HepG2 (cell line): ENCODE measurements around the gene ZNF530. TPM values are rescaled to one million over a fixed set of nuclear protein-coding genes. Genes with fewer than 3 reads are reported as not detected.

Source experiments
- AGO2 ChIP-seq: fragments of 200-400 bp; formaldehyde crosslinking; optimal IDR thresholded peaks from 2 replicates; pipeline ENCODE3; 2017; ENCODE audit warnings: mild to moderate bottlenecking, low read depth, low read length, moderate library complexity
- ATM ChIP-seq: fragments of 450-650 bp; IDR thresholded peaks from 2 replicates; pipeline ENCODE4 v1.7.1; 2017; ENCODE audit warnings: mild to moderate bottlenecking, borderline replicate concordance
- BRD4 ChIP-seq: sonication (generic); formaldehyde crosslinking; IDR thresholded peaks from 2 replicates; pipeline ENCODE4 v1.4.0; 2020; ENCODE audit warnings: missing genetic modification reagents
- E2F2 ChIP-seq: sonication (generic); formaldehyde crosslinking; IDR thresholded peaks from 2 replicates; pipeline ENCODE4 v1.4.0; 2020; ENCODE audit warnings: missing genetic modification reagents, borderline replicate concordance
- ERF ChIP-seq: IDR thresholded peaks from 2 replicates; pipeline ENCODE4 v1.6.1; 2018; ENCODE audit warnings: missing biosample characterization, missing genetic modification reagents
- KLF16 ChIP-seq, 2 experiments: sonication (generic) in 1 of 2; formaldehyde crosslinking in 1 of 2; IDR thresholded peaks; 2 replicates each; pipeline versions ENCODE4 v1.6.1 to v1.8.0; 2016 to 2023; ENCODE audit warnings: missing genetic modification reagents in 2 of 2, missing compliant biosample characterization in 1 of 2
- MAFG ChIP-seq: sonication (generic); formaldehyde crosslinking; IDR thresholded peaks from 2 replicates; pipeline ENCODE4 v1.5.1; 2020; ENCODE audit warnings: mild to moderate bottlenecking, missing genetic modification reagents
- MBNL3 ChIP-seq: fragments of 250-450 bp; sonication (Bioruptor Pico); conservative IDR thresholded peaks from 2 replicates; pipeline ENCODE4 v1.8.0; 2022; ENCODE audit warnings: mild to moderate bottlenecking, inconsistent platforms
- NRL ChIP-seq: sonication (generic); formaldehyde crosslinking; IDR thresholded peaks from 2 replicates; pipeline ENCODE4 v1.5.0; 2020; ENCODE audit warnings: missing genetic modification reagents, mild to moderate bottlenecking, moderate library complexity, borderline replicate concordance
- SETDB1 ChIP-seq: sonication (generic); formaldehyde crosslinking; IDR thresholded peaks from 2 replicates; pipeline ENCODE4 v1.5.1; 2020; ENCODE audit warnings: missing genetic modification reagents, mild to moderate bottlenecking, borderline replicate concordance
- SRSF1 ChIP-seq: fragments of 200-400 bp; formaldehyde crosslinking; optimal IDR thresholded peaks from 2 replicates; pipeline ENCODE3; 2017; ENCODE audit warnings: mild to moderate bottlenecking, low read depth, low read length, moderate library complexity
- SRSF4 ChIP-seq: fragments of 200-400 bp; formaldehyde crosslinking; IDR thresholded peaks from one replicate; pipeline ENCODE4 v1.6.1; 2018; ENCODE audit warnings: mild to moderate bottlenecking, low read depth, low read length, moderate library complexity; ENCODE audit not compliant: poor library complexity, severe bottlenecking
- TBX3 ChIP-seq: fragments of 450-650 bp; IDR thresholded peaks from 2 replicates; pipeline ENCODE4 v1.6.1; 2017; ENCODE audit warnings: antibody characterized with exemption, mild to moderate bottlenecking, inconsistent platforms, borderline replicate concordance
- THAP8 ChIP-seq: sonication (generic); formaldehyde crosslinking; IDR thresholded peaks from 2 replicates; pipeline ENCODE4 v1.5.1; 2020; ENCODE audit warnings: missing genetic modification reagents, mild to moderate bottlenecking, borderline replicate concordance
- TRAFD1 ChIP-seq: sonication (generic); formaldehyde crosslinking; IDR thresholded peaks from 2 replicates; pipeline ENCODE4 v1.5.1; 2020; ENCODE audit warnings: missing genetic modification reagents, mild to moderate bottlenecking, borderline replicate concordance
- ZBTB1 ChIP-seq: sonication (generic); formaldehyde crosslinking; IDR thresholded peaks from 2 replicates; pipeline ENCODE4 v1.4.0; 2020; ENCODE audit warnings: missing genetic modification reagents, borderline replicate concordance
- ZFP90 ChIP-seq: sonication (generic); formaldehyde crosslinking; IDR thresholded peaks from 2 replicates; pipeline ENCODE4 v1.8.0; 2022; ENCODE audit warnings: missing genetic modification reagents, mild to moderate bottlenecking, inconsistent platforms, borderline replicate concordance
- ZNF33B ChIP-seq: sonication (generic); formaldehyde crosslinking; IDR thresholded peaks from 2 replicates; pipeline ENCODE4 v1.5.1; 2020; ENCODE audit warnings: mild to moderate bottlenecking, missing genetic modification reagents
- ZNF552 ChIP-seq: sonication (generic); formaldehyde crosslinking; IDR thresholded peaks from 2 replicates; pipeline ENCODE4 v1.9.0; 2022; ENCODE audit warnings: missing genetic modification reagents, mild to moderate bottlenecking, borderline replicate concordance
- ZNF569 ChIP-seq: sonication (generic); formaldehyde crosslinking; IDR thresholded peaks from 2 replicates; pipeline ENCODE4 v1.5.0; 2020; ENCODE audit warnings: mild to moderate bottlenecking, missing genetic modification reagents, moderate library complexity, borderline replicate concordance
- ZNF777 ChIP-seq: sonication (generic); formaldehyde crosslinking; IDR thresholded peaks from 2 replicates; pipeline ENCODE4 v1.4.0; 2020; ENCODE audit warnings: missing genetic modification reagents
- ZSCAN20 ChIP-seq: sonication (generic); formaldehyde crosslinking; IDR thresholded peaks from 2 replicates; pipeline ENCODE4 v1.4.0; 2020; ENCODE audit warnings: missing genetic modification reagents, mild to moderate bottlenecking, borderline replicate concordance
- polyA plus RNA-seq, 8 experiments: library from polyadenylated mRNA; depleted of rRNA in 3 of 8; stranded (reverse) in 7 of 8; unstranded in 1 of 8; fragments of >200 nt; fragmentation: Illumina TruSeq in 4 of 8; extraction: Trizol in 4 of 8; gene quantifications; 2 replicates each; pipeline versions ENCODE4 v1.2.1 to v1.2.3, GENCODE V29; 2011 to 2016; ENCODE audit warnings: low read depth in 4 of 8, missing spikeins in 1 of 8, mixed read lengths in 1 of 8; ENCODE audit not compliant: insufficient read depth in 1 of 8
- total RNA-seq, 5 experiments: library from RNA; depleted of rRNA; stranded (reverse); fragments of >200 nt; fragmentation: Illumina TruSeq; extraction: Trizol; gene quantifications; 2 replicates each; pipeline ENCODE4 v1.2.3, GENCODE V29; 2016; ENCODE audit warnings: low read depth in 1 of 5
- TF ChIP-seq, protein P1 (sequence below): sonication (generic); formaldehyde crosslinking; IDR thresholded peaks from 2 replicates; pipeline ENCODE4 v1.5.0; 2020; ENCODE audit warnings: mild to moderate bottlenecking, missing genetic modification reagents

Gene ZNF530
- total and polyA plus RNA-seq, 2 of the 13 experiments (the other 11 are each of a cell fraction or from before 2014, with no cell fraction given): 1.1 to 7.8 TPM

DNA sequence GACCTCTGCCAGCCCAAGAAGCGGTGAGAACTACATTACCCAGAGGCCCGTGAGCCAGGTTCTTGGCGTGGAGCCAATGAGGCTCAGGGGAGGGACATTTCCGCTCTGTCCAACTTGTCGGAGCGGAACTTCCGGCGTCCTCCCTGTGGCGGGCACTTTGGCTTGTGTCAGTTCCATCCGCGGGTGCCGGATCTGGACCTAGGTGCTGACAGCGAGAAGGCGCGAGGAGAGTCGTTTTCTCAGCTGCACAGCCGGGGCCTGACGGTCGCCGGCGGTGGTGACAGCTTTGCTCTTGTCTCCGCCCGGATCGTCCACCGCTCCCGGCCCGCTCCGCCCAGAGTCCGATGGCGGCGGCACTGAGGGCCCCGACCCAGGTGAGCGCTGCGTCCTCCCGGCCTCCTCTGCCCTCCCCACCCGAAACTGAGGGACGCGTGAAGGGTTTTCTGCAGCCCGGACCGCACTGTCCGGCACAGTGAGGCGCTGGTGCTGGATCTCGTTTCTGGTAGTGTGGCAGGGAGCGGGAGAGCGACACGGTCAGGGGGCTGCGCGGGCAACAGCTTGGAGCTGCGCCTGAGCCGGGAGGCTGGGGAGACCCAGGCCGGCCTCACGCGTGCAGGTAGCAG is at the start of gene ZNF530 (continued):
- TF ChIP-seq E2F2 (no peak), ZFP90 (CRISPR knock-in tag) (no peak), SRSF4 (no peak), ZNF33B (CRISPR knock-in tag) (peak; percentile 83; the same call in 1 of the 2 replicates), ZNF552 (CRISPR knock-in tag) (no peak), ERF (CRISPR knock-in tag) (no peak), SRSF1 (peak; percentile 50), THAP8 (CRISPR knock-in tag) (no peak), TBX3 (no peak), ZSCAN20 (CRISPR knock-in tag) (no peak), MBNL3 (CRISPR knock-in tag) (no peak), ZNF777 (CRISPR knock-in tag) (no peak), AGO2 (no peak), ZBTB1 (CRISPR knock-in tag) (no peak), BRD4 (CRISPR knock-in tag) (no peak), KLF16 (CRISPR knock-in tag; IDR thresholded peaks at IDR 0.05) (peak in 1 of 2 experiments; percentile 35; a peak in 1 of 4 replicates), ZNF569 (CRISPR knock-in tag) (no peak), ATM (no peak), MAFG (CRISPR knock-in tag) (no peak), SETDB1 (CRISPR knock-in tag) (no peak), TRAFD1 (CRISPR knock-in tag) (no peak), NRL (0 out of 2 replicates have a peak, but pooled peaks have one; percentile 68)
- TF ChIP-seq, protein P1, sequence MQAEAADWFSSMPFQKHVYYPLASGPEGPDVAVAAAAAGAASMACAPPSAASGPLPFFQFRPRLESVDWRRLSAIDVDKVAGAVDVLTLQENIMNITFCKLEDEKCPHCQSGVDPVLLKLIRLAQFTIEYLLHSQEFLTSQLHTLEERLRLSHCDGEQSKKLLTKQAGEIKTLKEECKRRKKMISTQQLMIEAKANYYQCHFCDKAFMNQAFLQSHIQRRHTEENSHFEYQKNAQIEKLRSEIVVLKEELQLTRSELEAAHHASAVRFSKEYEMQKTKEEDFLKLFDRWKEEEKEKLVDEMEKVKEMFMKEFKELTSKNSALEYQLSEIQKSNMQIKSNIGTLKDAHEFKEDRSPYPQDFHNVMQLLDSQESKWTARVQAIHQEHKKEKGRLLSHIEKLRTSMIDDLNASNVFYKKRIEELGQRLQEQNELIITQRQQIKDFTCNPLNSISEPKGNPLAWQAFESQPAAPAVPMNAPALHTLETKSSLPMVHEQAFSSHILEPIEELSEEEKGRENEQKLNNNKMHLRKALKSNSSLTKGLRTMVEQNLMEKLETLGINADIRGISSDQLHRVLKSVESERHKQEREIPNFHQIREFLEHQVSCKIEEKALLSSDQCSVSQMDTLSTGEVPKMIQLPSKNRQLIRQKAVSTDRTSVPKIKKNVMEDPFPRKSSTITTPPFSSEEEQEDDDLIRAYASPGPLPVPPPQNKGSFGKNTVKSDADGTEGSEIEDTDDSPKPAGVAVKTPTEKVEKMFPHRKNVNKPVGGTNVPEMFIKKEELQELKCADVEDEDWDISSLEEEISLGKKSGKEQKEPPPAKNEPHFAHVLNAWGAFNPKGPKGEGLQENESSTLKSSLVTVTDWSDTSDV (CRISPR knock-in tag): no peak
